ENCODE measurements around the gene PRRG3. TPM values are rescaled to one million over a fixed set of nuclear protein-coding genes. Genes with fewer than 3 reads are reported as not detected.
A peak's percentile ranks its signal among the peaks of the same experiment; 100 is the strongest.

The PRRG3 gene
- total RNA-seq, 4 donors from 2014 or later: 0.19 to 0.40 TPM; not detected in 2

DNA sequence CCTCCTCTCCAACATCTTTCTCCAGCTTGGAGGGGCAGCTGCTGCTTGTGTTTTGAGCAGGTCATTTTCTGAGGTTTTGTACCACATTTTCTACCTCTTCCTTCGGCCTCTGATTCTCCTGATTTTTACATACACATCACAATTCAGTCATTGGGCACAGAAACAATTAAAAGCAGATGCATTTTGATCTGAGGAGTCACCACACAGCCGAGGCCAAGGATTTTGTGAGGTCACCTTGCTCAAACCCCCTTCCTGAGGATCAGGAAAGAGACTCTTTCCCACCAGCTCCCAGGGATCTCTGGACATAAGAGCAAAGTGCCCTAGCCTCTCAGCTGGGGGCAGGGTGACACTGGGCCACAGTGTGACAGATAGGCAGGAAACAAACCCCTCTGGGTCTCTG is 15.2 kb downstream of the PRRG3 start:
- H3K4me1 ChIP-seq: no peaks in the 10 kb centered on the region
- H3K27me3 ChIP-seq: no peaks in the 10 kb centered on the region
- no peaks in the 10 kb centered on the region for H3K36me3 ChIP-seq
- DNase-seq: no peak
- TF ChIP-seq POLR2A (IDR thresholded peaks at IDR 0.05): no peak
- TF ChIP-seq, protein P1, sequence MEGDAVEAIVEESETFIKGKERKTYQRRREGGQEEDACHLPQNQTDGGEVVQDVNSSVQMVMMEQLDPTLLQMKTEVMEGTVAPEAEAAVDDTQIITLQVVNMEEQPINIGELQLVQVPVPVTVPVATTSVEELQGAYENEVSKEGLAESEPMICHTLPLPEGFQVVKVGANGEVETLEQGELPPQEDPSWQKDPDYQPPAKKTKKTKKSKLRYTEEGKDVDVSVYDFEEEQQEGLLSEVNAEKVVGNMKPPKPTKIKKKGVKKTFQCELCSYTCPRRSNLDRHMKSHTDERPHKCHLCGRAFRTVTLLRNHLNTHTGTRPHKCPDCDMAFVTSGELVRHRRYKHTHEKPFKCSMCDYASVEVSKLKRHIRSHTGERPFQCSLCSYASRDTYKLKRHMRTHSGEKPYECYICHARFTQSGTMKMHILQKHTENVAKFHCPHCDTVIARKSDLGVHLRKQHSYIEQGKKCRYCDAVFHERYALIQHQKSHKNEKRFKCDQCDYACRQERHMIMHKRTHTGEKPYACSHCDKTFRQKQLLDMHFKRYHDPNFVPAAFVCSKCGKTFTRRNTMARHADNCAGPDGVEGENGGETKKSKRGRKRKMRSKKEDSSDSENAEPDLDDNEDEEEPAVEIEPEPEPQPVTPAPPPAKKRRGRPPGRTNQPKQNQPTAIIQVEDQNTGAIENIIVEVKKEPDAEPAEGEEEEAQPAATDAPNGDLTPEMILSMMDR (IDR thresholded peaks at IDR 0.05): no peak
- H3K27ac ChIP-seq: no peak overlapping the region
- H3K9me3 ChIP-seq: no peaks in the 10 kb centered on the region
- no peak overlapping the region for H3K4me3 ChIP-seq

DNA sequence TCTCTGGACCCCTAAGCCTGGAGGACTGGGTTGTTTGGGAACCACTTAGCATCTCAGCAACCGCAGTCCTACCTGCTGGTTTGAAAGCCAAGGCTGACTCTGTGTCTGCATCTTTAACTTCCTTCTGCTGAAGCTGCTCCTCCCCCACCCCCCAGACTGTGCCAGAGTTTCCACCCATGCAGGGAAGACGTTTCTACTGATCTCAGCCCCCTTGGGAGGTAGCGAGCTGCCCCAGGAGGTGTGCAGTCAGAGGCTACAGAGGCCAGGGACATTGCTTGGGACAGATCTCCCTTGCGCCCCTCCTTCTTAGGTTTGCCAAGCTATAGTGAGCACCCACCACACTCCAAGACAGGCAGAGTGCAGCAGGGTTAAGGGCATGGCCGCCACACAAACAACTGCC is 15.9 kb downstream of the PRRG3 start:
- Histone ChIP-seq H3K9me3 (no peaks in the 10 kb centered on the region), H3K4me3 (no peak overlapping the region), H3K36me3 (no peaks in the 10 kb centered on the region), H3K4me1 (no peaks in the 10 kb centered on the region), H3K27ac (no peak overlapping the region), H3K27me3 (no peaks in the 10 kb centered on the region)
- DNase-seq: peak in 1 of 3 donors; percentile 18
- no peak for TF ChIP-seq POLR2A (IDR thresholded peaks at IDR 0.05)
- TF ChIP-seq, protein P1 (IDR thresholded peaks at IDR 0.05): no peak

DNA sequence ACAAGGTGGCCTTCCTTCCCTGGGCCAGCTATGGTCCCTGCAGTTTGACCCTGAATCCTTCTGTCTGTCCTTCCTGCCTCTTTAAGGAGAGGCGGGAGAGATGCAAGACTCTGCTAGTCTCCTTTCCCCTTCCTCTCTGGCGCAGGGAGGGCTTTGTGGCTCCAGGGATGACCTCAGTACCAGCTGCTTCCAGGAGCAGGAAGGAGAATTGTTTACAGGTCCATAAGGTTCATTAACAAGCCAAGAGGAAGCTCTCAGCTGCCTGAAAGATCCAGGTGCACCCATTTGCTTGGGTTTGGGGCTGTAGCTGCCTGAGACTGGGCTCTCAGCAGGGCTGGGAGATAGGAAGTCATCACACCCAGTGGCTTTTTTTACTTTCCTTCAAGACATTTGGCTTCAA is 16.5 kb downstream of the PRRG3 start:
- no peaks in the 10 kb centered on the region for H3K4me1 ChIP-seq
- TF ChIP-seq, protein P1 (IDR thresholded peaks at IDR 0.05): no peak
- TF ChIP-seq POLR2A (IDR thresholded peaks at IDR 0.05): no peak
- no peaks in the 10 kb centered on the region for H3K9me3 ChIP-seq
- no peak overlapping the region for H3K27ac ChIP-seq
- no peaks in the 10 kb centered on the region for H3K36me3 ChIP-seq
- H3K4me3 ChIP-seq: no peak overlapping the region
- no peaks in the 10 kb centered on the region for H3K27me3 ChIP-seq
- peak in 1 of 3 donors; percentile 18 for DNase-seq

DNA sequence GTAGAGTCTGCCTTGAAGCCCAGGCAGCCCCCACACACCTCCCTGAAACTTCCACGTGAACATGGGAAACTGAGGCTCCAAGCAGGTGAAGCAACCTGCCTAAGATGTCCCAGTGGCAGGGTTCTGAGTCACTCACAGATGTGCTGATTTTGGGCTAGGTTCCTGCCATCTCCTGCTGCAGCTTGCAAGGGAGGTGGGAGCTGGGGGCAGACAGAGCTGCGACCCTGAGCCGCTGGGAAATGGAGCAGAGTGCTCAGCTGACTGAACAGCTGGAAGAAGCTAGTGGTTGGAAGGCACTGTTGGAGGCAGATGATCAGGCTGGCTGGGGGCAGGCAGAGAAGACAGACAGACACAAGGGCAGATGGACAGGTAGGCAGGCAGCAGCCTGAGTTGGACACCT is 17.0 kb downstream of the PRRG3 start:
- peak in 1 of 3 donors; percentile 18 for DNase-seq
- Histone ChIP-seq H3K27me3 (no peaks in the 10 kb centered on the region), H3K4me3 (no peak overlapping the region), H3K36me3 (no peaks in the 10 kb centered on the region), H3K9me3 (no peaks in the 10 kb centered on the region), H3K27ac (no peak overlapping the region), H3K4me1 (no peaks in the 10 kb centered on the region)
- TF ChIP-seq, protein P1 (IDR thresholded peaks at IDR 0.05): no peak
- no peak for TF ChIP-seq POLR2A (IDR thresholded peaks at IDR 0.05)

DNA sequence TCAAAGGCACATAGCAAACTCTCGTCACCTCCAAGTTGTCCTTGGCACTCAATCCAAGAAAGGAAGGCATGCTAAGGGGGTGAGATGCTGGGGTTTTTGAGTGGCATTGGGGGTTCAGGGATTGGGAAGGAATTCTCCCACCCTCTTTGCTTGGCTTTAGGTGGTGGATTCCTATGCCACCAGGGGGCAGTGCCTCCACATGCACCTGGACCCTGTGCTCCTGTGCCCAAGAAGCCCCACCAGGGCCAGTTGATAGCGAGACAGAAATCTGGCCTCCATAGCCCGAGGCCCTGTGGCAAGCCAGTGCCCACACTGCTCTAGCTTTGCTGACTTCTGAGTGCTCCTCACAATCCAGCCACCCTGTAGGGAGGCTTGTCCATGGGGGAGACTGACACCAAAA is 18.6 kb downstream of the PRRG3 start:
- Histone ChIP-seq H3K27me3 (no peaks in the 10 kb centered on the region), H3K36me3 (no peaks in the 10 kb centered on the region), H3K4me1 (no peaks in the 10 kb centered on the region), H3K4me3 (no peak overlapping the region), H3K27ac (no peak overlapping the region), H3K9me3 (no peaks in the 10 kb centered on the region)
- TF ChIP-seq, protein P1 (IDR thresholded peaks at IDR 0.05): peak in 3 of 6 experiments; percentile 10 to 21 (median 21)
- no peak for TF ChIP-seq POLR2A (IDR thresholded peaks at IDR 0.05)
- DNase-seq: peak in 1 of 3 donors; percentile 43

DNA sequence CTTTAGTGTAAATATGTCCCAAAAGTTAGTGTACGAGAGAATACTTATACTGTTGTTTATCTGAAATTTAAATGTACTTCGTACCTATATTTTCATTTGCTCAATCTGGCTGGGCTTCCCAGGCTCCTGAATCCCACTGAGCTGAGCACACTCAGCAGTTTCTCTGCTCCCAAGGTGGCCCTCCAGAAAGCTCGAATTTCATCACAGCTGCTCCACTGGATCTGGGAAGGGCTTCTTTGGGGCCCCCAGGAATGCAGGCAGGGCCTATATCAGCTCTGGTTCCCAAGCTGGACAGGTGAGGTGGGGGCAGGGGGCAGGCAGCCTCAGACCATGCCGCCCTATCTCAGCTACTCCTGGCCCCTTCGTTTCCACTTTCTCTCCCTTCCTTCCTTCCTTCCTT is 19.1 kb downstream of the PRRG3 start:
- no peaks in the 10 kb centered on the region for H3K36me3 ChIP-seq
- no peaks in the 10 kb centered on the region for H3K27me3 ChIP-seq
- DNase-seq: no peak
- H3K4me1 ChIP-seq: no peaks in the 10 kb centered on the region
- H3K9me3 ChIP-seq: no peaks in the 10 kb centered on the region
- H3K27ac ChIP-seq: no peak overlapping the region
- no peak overlapping the region for H3K4me3 ChIP-seq
- TF ChIP-seq, protein P1 (IDR thresholded peaks at IDR 0.05): no peak
- TF ChIP-seq POLR2A (IDR thresholded peaks at IDR 0.05): no peak

Data from Peyer's patch (tissue), 4 donors.